Muscle layer of duodenum (tissue), 2 donors: Measurements from ENCODE around the gene APBB2.
A peak's percentile ranks its signal among the peaks of the same experiment; 100 is the strongest.

ENCODE experiments used
- H3K27ac ChIP-seq: one replicate; pipeline ENCODE4 v1.7.0; 2013; ENCODE audit warnings: mild to moderate bottlenecking, low read length
- H3K27me3 ChIP-seq: one replicate; pipeline ENCODE4 v1.7.0; 2013; ENCODE audit warnings: low read depth, mild to moderate bottlenecking, control low read depth, low read length
- H3K36me3 ChIP-seq, 2 donors: one replicate each; pipeline ENCODE4 v1.7.0; 2013; ENCODE audit warnings: low read length in 2 of 2, control low read depth in 1 of 2, mild to moderate bottlenecking in 1 of 2; ENCODE audit not compliant: insufficient read depth in 2 of 2, control insufficient read depth in 1 of 2
- H3K4me1 ChIP-seq, 2 donors: one replicate each; pipeline ENCODE4 v1.7.0; 2013; ENCODE audit warnings: low read length in 2 of 2, mild to moderate bottlenecking in 2 of 2, control low read depth in 1 of 2, moderate library complexity in 1 of 2; ENCODE audit not compliant: insufficient read depth in 2 of 2, control insufficient read depth in 1 of 2
- H3K4me3 ChIP-seq, 2 donors: one replicate each; pipeline ENCODE4 v1.7.0; 2013; ENCODE audit warnings: low read length in 2 of 2, low read depth in 1 of 2, mild to moderate bottlenecking in 1 of 2
- H3K9me3 ChIP-seq, 2 donors: one replicate each; pipeline ENCODE4 v1.7.0; 2013; ENCODE audit warnings: low read length in 2 of 2, control low read depth in 1 of 2, mild to moderate bottlenecking in 1 of 2; ENCODE audit not compliant: control insufficient read depth in 1 of 2
- donor health status: healthy.

Gene APBB2

DNA sequence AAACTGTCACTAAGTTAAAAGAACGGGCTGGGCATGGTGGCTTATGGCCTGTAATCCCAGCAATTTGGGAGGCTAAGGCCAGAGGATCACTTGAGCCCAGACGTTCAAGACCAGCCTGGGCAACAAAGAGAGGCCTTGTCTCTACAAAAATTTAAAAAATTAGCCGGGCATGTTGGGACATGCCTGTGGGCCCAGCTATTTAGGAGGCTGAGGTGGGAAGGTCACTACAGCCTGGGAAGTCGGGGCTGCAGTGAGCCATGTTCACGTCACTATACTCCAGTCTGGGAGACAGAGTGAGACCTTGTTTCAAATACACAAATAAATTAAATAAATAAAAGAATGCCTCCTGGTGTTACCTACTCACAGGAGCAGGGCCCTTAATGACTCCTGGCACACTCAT, 69.5 kb downstream of the APBB2 start:
- no peaks in the 10 kb centered on the region for H3K27me3 ChIP-seq
- H3K36me3 ChIP-seq = peaks cover 0 to 10% of the 10 kb centered on the region in 2 donors
- H3K4me3 ChIP-seq = no peak overlapping the region
- peak overlapping the region; percentile 80 for H3K27ac ChIP-seq
- H3K4me1 ChIP-seq = peaks cover 26 to 41% of the 10 kb centered on the region in 2 donors
- no peaks in the 10 kb centered on the region for H3K9me3 ChIP-seq

DNA sequence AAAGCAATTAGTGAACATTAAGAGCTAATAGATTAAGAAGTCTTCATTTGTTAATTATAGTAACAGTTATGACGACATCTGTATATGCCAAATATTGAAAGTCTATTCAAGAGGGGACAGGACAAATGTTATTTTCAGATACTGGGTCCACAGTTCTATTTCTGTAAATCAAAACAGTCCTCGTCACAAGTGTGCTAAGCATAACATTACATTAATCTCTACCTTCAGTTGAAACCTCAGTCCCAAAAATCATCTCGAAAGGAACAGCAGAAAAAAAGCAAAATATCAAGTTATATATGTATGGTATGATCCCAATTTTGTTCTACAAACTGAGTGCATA, 70.3 kb downstream of the APBB2 start:
- Histone ChIP-seq H3K4me1 (peaks cover 26 to 41% of the 10 kb centered on the region in 2 donors), H3K36me3 (peaks cover 0 to 10% of the 10 kb centered on the region in 2 donors), H3K27me3 (no peaks in the 10 kb centered on the region), H3K4me3 (no peak overlapping the region), H3K9me3 (no peaks in the 10 kb centered on the region), H3K27ac (peak overlapping the region; percentile 80)

GRCh38 chr4:41143311-41144039, 70.9 kb downstream of the APBB2 start:
- Histone ChIP-seq H3K9me3 (no peaks in the 10 kb centered on the region), H3K36me3 (peaks cover 0 to 10% of the 10 kb centered on the region in 2 donors), H3K27ac (peak overlapping the region; percentile 80), H3K4me1 (peaks cover 26 to 41% of the 10 kb centered on the region in 2 donors), H3K27me3 (no peaks in the 10 kb centered on the region), H3K4me3 (peak overlapping the region in 1 of 2 donors; percentile 43)

DNA sequence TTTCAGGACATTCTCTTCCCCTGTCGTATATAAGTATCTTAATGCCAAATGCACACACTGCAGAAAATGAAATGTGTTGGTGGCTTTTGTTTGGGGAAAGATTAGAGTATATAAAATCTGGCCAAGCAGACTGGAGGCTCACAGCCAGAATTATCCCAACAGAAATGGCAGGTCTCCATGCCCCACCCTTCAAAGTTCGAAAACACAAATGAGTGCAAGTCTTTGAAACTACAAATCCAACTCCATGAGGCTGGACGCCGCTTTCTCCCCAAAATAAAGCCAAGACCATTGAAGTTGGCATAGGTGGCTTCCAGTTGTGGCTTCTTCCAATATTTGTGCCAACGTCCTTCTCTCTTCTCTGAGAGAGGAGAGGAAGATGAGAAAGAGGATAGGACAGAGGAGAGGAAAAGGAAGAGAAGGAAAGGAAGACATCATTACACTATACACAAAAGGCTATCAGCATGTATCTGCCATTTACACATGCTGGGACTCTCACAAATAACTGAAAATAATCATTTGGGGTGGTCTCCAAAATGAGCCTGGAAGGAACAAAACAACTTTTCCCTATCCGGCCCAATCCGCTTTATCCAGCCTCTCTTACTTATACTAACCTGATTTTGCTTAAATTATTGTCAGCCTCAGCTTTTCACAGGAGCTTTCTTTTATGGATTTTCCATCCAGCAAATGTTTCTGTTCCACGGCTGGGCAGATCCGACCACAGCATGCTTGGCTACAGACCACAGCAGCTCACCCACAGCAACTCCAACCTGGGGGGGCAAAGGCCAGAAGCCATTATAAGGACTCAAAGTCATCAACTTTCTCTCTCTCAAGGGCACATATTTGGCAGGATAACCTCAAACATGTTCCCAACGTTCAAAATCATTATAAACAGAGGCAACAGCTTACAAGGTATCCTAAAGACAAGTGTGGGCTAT, 71.7 kb downstream of the APBB2 start:
- Histone ChIP-seq H3K4me3 (peak overlapping the region in 1 of 2 donors; percentile 43), H3K4me1 (peaks cover 26 to 41% of the 10 kb centered on the region in 2 donors), H3K27me3 (no peaks in the 10 kb centered on the region)

DNA sequence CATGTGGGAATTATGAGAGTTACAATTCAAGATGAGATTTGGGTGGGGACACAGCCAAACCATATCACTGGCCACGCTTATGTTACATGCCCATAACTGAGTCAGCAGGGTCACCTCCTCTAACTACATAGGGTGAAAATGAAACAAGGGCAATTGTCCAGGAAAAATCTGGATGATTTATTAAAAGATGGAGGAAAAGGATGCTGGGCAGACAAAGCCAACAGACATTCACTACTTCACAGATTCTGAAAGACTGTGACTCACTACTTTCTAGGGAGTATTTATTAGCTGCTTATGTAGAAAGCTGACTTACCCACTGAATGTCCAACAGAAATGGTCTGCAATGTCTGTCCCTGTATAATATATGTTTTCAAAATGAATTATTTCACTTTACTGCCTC, 72.4 kb downstream of the APBB2 start:
- no peaks in the 10 kb centered on the region for H3K9me3 ChIP-seq
- no peak overlapping the region for H3K4me3 ChIP-seq
- H3K4me1 ChIP-seq = peaks cover 26 to 38% of the 10 kb centered on the region in 2 donors
- peak overlapping the region; percentile 80 for H3K27ac ChIP-seq
- H3K36me3 ChIP-seq = peaks cover 0 to 10% of the 10 kb centered on the region in 2 donors
- no peaks in the 10 kb centered on the region for H3K27me3 ChIP-seq

More for the DNA sequence above, 71.7 kb downstream of the APBB2 start:
- H3K36me3 ChIP-seq = peaks cover 0 to 10% of the 10 kb centered on the region in 2 donors
- peak overlapping the region; percentile 80 for H3K27ac ChIP-seq
- no peaks in the 10 kb centered on the region for H3K9me3 ChIP-seq

- peaks cover 23 to 32% of the 10 kb centered on the region in 2 donors for H3K4me1 ChIP-seq
- H3K27ac ChIP-seq = no peak overlapping the region
- no peaks in the 10 kb centered on the region for H3K9me3 ChIP-seq
- H3K4me3 ChIP-seq = no peak overlapping the region
- peaks cover 0 to 10% of the 10 kb centered on the region in 2 donors for H3K36me3 ChIP-seq
- no peaks in the 10 kb centered on the region for H3K27me3 ChIP-seq
Measured at GRCh38 chr4:41140410-41140809, 73.9 kb downstream of the APBB2 start.

DNA sequence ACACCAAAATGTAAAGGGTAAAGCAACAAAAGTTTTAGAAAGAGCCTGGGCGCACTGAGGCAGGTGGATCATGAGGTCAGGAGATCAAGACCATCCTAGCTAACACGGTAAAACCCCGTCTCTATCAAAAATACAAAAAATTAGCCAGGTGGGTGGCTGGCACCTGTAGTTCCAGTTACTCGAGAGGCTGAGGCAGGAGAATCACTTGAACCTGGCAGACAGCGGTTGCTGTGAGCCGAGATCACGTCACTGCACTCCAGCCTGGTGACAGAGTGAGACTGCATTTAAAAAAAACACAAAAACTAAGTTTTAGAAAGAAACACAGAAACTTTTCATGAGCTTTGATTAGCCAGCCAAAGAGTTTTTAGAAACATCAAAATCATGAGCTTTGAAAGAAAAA, 76.5 kb downstream of the APBB2 start:
- H3K9me3 ChIP-seq = no peaks in the 10 kb centered on the region
- H3K27ac ChIP-seq = no peak overlapping the region
- H3K4me1 ChIP-seq = peaks cover 10 to 12% of the 10 kb centered on the region in 2 donors
- peaks cover 0 to 7% of the 10 kb centered on the region in 2 donors for H3K36me3 ChIP-seq
- H3K4me3 ChIP-seq = no peak overlapping the region
- no peaks in the 10 kb centered on the region for H3K27me3 ChIP-seq

- Histone ChIP-seq H3K27me3 (no peaks in the 10 kb centered on the region), H3K4me3 (no peak overlapping the region), H3K36me3 (no peaks in the 10 kb centered on the region), H3K9me3 (no peaks in the 10 kb centered on the region), H3K4me1 (peaks cover 3 to 5% of the 10 kb centered on the region in 2 donors), H3K27ac (no peak overlapping the region)
Measured at GRCh38 chr4:41136456-41136855, 77.9 kb downstream of the APBB2 start.

GRCh38 chr4:41135801-41136200, 78.5 kb downstream of the APBB2 start:
- no peak overlapping the region for H3K27ac ChIP-seq
- H3K27me3 ChIP-seq = no peaks in the 10 kb centered on the region
- H3K4me3 ChIP-seq = no peak overlapping the region
- no peaks in the 10 kb centered on the region for H3K9me3 ChIP-seq
- H3K36me3 ChIP-seq = no peaks in the 10 kb centered on the region
- H3K4me1 ChIP-seq = peaks cover 3 to 5% of the 10 kb centered on the region in 2 donors

- Histone ChIP-seq H3K27me3 (no peaks in the 10 kb centered on the region), H3K9me3 (no peaks in the 10 kb centered on the region), H3K36me3 (no peaks in the 10 kb centered on the region), H3K27ac (no peak overlapping the region), H3K4me3 (no peak overlapping the region), H3K4me1 (peaks cover 3 to 5% of the 10 kb centered on the region in 2 donors)
Measured at GRCh38 chr4:41134581-41134980, 79.8 kb downstream of the APBB2 start.

- Histone ChIP-seq H3K36me3 (no peaks in the 10 kb centered on the region), H3K4me1 (peaks cover 3 to 5% of the 10 kb centered on the region in 2 donors), H3K4me3 (no peak overlapping the region), H3K27ac (no peak overlapping the region), H3K27me3 (no peaks in the 10 kb centered on the region), H3K9me3 (no peaks in the 10 kb centered on the region)
Measured at GRCh38 chr4:41133454-41134018, 80.8 kb downstream of the APBB2 start.
